HepG2 (cell line): ENCODE data around the gene IRF3. TPM values are rescaled to one million over a fixed set of nuclear protein-coding genes. Genes with fewer than 3 reads are reported as not detected.
A peak's percentile ranks its signal among the peaks of the same experiment; 100 is the strongest.

Experiments
- HDAC6 ChIP-seq: fragments of 200-600 bp; sonication (generic); IDR thresholded peaks from 2 replicates; pipeline ENCODE4 v1.7.0; 2017; ENCODE audit warnings: mild to moderate bottlenecking, antibody characterized with exemption, low read length, low read depth
- HNF1B ChIP-seq: sonication (generic); formaldehyde crosslinking; IDR thresholded peaks from 2 replicates; pipeline ENCODE4 v1.5.1; 2020; ENCODE audit warnings: mild to moderate bottlenecking, moderate library complexity, missing genetic modification reagents
- HOXA9 ChIP-seq: sonication (generic); formaldehyde crosslinking; IDR thresholded peaks from 2 replicates; pipeline ENCODE4 v1.8.1; 2022; ENCODE audit warnings: missing genetic modification reagents, mild to moderate bottlenecking, moderate library complexity, borderline replicate concordance
- MTA3 ChIP-seq: sonication (generic); formaldehyde crosslinking; IDR thresholded peaks from 2 replicates; pipeline ENCODE4 v1.4.0; 2020; ENCODE audit warnings: missing genetic modification reagents
- RERE ChIP-seq: IDR thresholded peaks from 2 replicates; pipeline ENCODE4 v1.6.1; 2016; ENCODE audit warnings: low read depth, missing genetic modification reagents, missing compliant biosample characterization
- SP1 ChIP-seq, 2 experiments: fragments of 450-650 bp in 1 of 2; sonication (generic) in 1 of 2; formaldehyde crosslinking in 1 of 2; IDR thresholded peaks; 2 replicates each; pipeline versions ENCODE4 v1.4.0 to v1.6.1; 2016 to 2020; ENCODE audit warnings: missing genetic modification reagents in 1 of 2
- TBX2 ChIP-seq: sonication (generic); formaldehyde crosslinking; IDR thresholded peaks from 2 replicates; pipeline ENCODE4 v1.5.0; 2020; ENCODE audit warnings: missing genetic modification reagents, mild to moderate bottlenecking, borderline replicate concordance
- TFDP1 ChIP-seq: IDR thresholded peaks from 2 replicates; pipeline ENCODE4 v1.6.1; 2016; ENCODE audit warnings: missing compliant biosample characterization, missing genetic modification reagents, borderline replicate concordance
- THRA ChIP-seq: sonication (generic); formaldehyde crosslinking; IDR thresholded peaks from 2 replicates; pipeline ENCODE4 v1.4.0; 2020; ENCODE audit warnings: missing genetic modification reagents, borderline replicate concordance
- TMF1 ChIP-seq: sonication (generic); formaldehyde crosslinking; IDR thresholded peaks from 2 replicates; pipeline ENCODE4 v1.8.1; 2022; ENCODE audit warnings: low read depth, missing genetic modification reagents
- ZNF280B ChIP-seq: sonication (generic); formaldehyde crosslinking; IDR thresholded peaks from 2 replicates; pipeline ENCODE4 v1.5.0; 2020; ENCODE audit warnings: missing genetic modification reagents, mild to moderate bottlenecking, borderline replicate concordance
- ZNF615 ChIP-seq: sonication (generic); formaldehyde crosslinking; IDR thresholded peaks from 2 replicates; pipeline ENCODE4 v1.5.0; 2020; ENCODE audit warnings: mild to moderate bottlenecking, missing genetic modification reagents, borderline replicate concordance
- ZNF713 ChIP-seq: sonication (generic); formaldehyde crosslinking; IDR thresholded peaks from 2 replicates; pipeline ENCODE4 v1.4.0; 2020; ENCODE audit warnings: mild to moderate bottlenecking, missing genetic modification reagents
- ZNF772 ChIP-seq: sonication (generic); formaldehyde crosslinking; IDR thresholded peaks from 2 replicates; pipeline ENCODE4 v1.5.0; 2020; ENCODE audit warnings: mild to moderate bottlenecking, missing genetic modification reagents
- polyA plus RNA-seq, 8 experiments: library from polyadenylated mRNA; depleted of rRNA in 3 of 8; stranded (reverse) in 7 of 8; unstranded in 1 of 8; fragments of >200 nt; fragmentation: Illumina TruSeq in 4 of 8; extraction: Trizol in 4 of 8; gene quantifications; 2 replicates each; pipeline versions ENCODE4 v1.2.1 to v1.2.3, GENCODE V29; 2011 to 2016; ENCODE audit warnings: low read depth in 4 of 8, missing spikeins in 1 of 8, mixed read lengths in 1 of 8; ENCODE audit not compliant: insufficient read depth in 1 of 8
- total RNA-seq, 5 experiments: library from RNA; depleted of rRNA; stranded (reverse); fragments of >200 nt; fragmentation: Illumina TruSeq; extraction: Trizol; gene quantifications; 2 replicates each; pipeline ENCODE4 v1.2.3, GENCODE V29; 2016; ENCODE audit warnings: low read depth in 1 of 5
- TF ChIP-seq, protein P1 (sequence below): sonication (generic); formaldehyde crosslinking; IDR thresholded peaks from 2 replicates; pipeline ENCODE4 v1.8.1; 2023; ENCODE audit warnings: missing genetic modification reagents, inconsistent platforms, borderline replicate concordance

IRF3 gene
- total and polyA plus RNA-seq, 2 of the 13 experiments (the other 11 are each of a cell fraction or from before 2014, with no cell fraction given): 61.9 to 65.5 TPM

DNA sequence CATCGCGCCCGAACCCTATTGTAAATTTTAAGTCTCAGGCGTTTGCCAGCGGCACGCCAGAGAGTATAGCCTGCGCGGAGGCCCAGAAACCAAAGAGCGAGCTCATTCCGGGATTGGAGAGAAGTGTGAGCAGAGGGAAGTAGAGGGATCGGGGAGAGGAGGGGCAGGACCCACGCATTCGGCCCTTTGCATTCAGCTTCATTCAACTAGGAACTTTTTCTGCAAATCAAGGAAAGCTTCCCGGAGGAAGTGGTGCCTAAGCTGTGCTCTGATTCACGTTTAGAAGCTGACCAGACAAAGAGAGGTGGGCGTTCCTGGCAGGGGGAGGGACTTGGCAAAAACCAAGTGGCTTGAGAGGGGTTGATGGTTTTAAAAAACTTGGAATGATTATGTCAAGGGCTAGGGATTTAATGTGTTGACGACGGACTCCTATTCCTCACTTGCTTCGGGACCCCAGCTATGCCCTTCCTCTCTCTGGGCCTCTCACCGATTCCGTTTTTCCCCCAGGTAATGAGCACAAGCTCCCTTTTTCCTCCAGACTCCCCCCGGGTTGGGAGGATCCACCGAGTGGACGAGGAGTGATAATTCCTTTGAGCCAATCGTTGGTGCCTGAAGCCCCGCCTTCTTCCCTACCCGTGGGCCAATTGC is 10.6 kb upstream of the IRF3 start (continued):
- TF ChIP-seq TMF1 (0 out of 2 replicates have a peak, but pooled peaks have one; percentile 39), ZNF280B (CRISPR knock-in tag) (no peak), MTA3 (no peak), ZNF772 (CRISPR knock-in tag) (no peak), HNF1B (CRISPR knock-in tag) (no peak; the same call in 1 of the 2 replicates), HOXA9 (CRISPR knock-in tag) (no peak), SP1 (IDR thresholded peaks at IDR 0.05) (peak; percentile 30; the same call in 1 of the 2 replicates), SP1 (CRISPR knock-in tag; IDR thresholded peaks at IDR 0.05) (no peak; the same call in 1 of the 2 replicates), TBX2 (CRISPR knock-in tag) (no peak; the same call in 1 of the 2 replicates), ZNF615 (CRISPR knock-in tag) (no peak), ZNF713 (CRISPR knock-in tag) (no peak), HDAC6 (no peak), TFDP1 (CRISPR knock-in tag) (no peak), RERE (CRISPR knock-in tag) (no peak), THRA (CRISPR knock-in tag) (no peak)
- TF ChIP-seq, protein P1, sequence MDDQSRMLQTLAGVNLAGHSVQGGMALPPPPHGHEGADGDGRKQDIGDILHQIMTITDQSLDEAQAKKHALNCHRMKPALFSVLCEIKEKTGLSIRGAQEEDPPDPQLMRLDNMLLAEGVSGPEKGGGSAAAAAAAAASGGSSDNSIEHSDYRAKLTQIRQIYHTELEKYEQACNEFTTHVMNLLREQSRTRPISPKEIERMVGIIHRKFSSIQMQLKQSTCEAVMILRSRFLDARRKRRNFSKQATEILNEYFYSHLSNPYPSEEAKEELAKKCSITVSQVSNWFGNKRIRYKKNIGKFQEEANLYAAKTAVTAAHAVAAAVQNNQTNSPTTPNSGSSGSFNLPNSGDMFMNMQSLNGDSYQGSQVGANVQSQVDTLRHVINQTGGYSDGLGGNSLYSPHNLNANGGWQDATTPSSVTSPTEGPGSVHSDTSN (CRISPR knock-in tag): no peak
